Endothelial cell of umbilical vein (primary cell): Measurements from ENCODE around the gene ANKS1B. TPM values are rescaled to one million over a fixed set of nuclear protein-coding genes. Genes with fewer than 3 reads are reported as not detected.

Source experiments
- BruUV-seq: library from RNA; stranded (reverse); fragments of 400-500 nt; replicated peaks from 2 replicates; lab custom pipeline; 2021; lab: Mats Ljungman, UMichigan
- CTCF ChIA-PET: fragments of 300-600, 350-600 bp; sonication (Branson Sonifier 250); formaldehyde crosslinking; loops from one replicate; lab custom pipeline; 2021; ENCODE audit warnings: antibody characterized with exemption, inconsistent platforms; lab: Charles Lee
- POLR2A ChIA-PET: fragments of 300-600, 350-600 bp; sonication (Branson Sonifier 250); formaldehyde crosslinking; loops from one replicate; lab custom pipeline; 2021; ENCODE audit warnings: antibody characterized with exemption, inconsistent platforms; lab: Charles Lee
- DNase-seq: peaks from one replicate; pipeline ENCODE4 v3.0.0-alpha.2; 2011; ENCODE audit warnings: low read depth, low spot score
- FAIRE-seq: peaks from 2 replicates; lab custom pipeline; 2011; peaks lifted over from hg19 to GRCh38; lab: Jason Lieb, UNC
- H2AFZ ChIP-seq: 2 replicates; pipeline ENCODE4 v1.6.0; 2012; ENCODE audit warnings: low read depth, low read length, control low read depth, inconsistent platforms
- H3K27ac ChIP-seq: 2 replicates; pipeline ENCODE4 v1.5.1; 2011; ENCODE audit warnings: low read depth, mild to moderate bottlenecking, control low read depth, low read length, moderate library complexity; ENCODE audit not compliant: insufficient read depth
- H3K27me3 ChIP-seq, 2 experiments: 2 replicates each; pipeline versions ENCODE4 v1.6.0 to v1.6.1; 2011; ENCODE audit warnings: low read length in 2 of 2, mixed read lengths in 1 of 2; ENCODE audit not compliant: control insufficient read depth in 2 of 2, insufficient read depth in 2 of 2
- H3K36me3 ChIP-seq, 2 experiments: 2 replicates in 1 of 2; 3 replicates in 1 of 2; pipeline ENCODE4 v1.5.1; 2011; ENCODE audit warnings: low read length in 2 of 2, mild to moderate bottlenecking in 1 of 2, moderate library complexity in 1 of 2; ENCODE audit not compliant: control insufficient read depth in 2 of 2, insufficient read depth in 2 of 2; ENCODE audit errors: extremely low read depth in 1 of 2
- H3K4me1 ChIP-seq: 3 replicates; pipeline ENCODE4 v1.5.1; 2011; ENCODE audit warnings: mild to moderate bottlenecking, low read length; ENCODE audit not compliant: control insufficient read depth, insufficient read depth; ENCODE audit errors: extremely low read depth
- H3K4me2 ChIP-seq: 2 replicates; pipeline ENCODE4 v1.6.1; 2011; ENCODE audit warnings: low read length, control low read depth, mixed read lengths; ENCODE audit not compliant: insufficient read depth
- H3K4me3 ChIP-seq, 3 experiments: fragments of 200-600 bp in 1 of 3; sonication (generic), shearing (Covaris generic) in 1 of 3; replicated peaks in 1 of 3; 2 replicates each; pipeline ENCODE4 v1.5.1; 2011 to 2016; ENCODE audit warnings: control low read depth in 3 of 3, low read length in 3 of 3, mild to moderate bottlenecking in 2 of 3, inconsistent platforms in 1 of 3, low read depth in 1 of 3, moderate library complexity in 1 of 3; ENCODE audit not compliant: insufficient read depth in 1 of 3
- H3K79me2 ChIP-seq: 2 replicates; pipeline ENCODE4 v1.6.0; 2012; ENCODE audit warnings: low read length, inconsistent platforms; ENCODE audit not compliant: control insufficient read depth, insufficient read depth
- H3K9ac ChIP-seq: replicated peaks from 2 replicates; pipeline ENCODE3; 2011; ENCODE audit warnings: low read length, control low read depth; ENCODE audit not compliant: insufficient read depth; ENCODE audit errors: extremely low read depth
- H3K9me1 ChIP-seq: replicated peaks from 3 replicates; pipeline ENCODE4 v1.6.0; 2011; ENCODE audit warnings: mild to moderate bottlenecking, low read length; ENCODE audit not compliant: control insufficient read depth, insufficient read depth; ENCODE audit errors: extremely low read depth
- H3K9me3 ChIP-seq: replicated peaks from 2 replicates; pipeline ENCODE4 v1.5.1; 2012; ENCODE audit warnings: low read length, inconsistent platforms; ENCODE audit not compliant: control insufficient read depth, insufficient read depth
- H4K20me1 ChIP-seq: replicated peaks from 2 replicates; pipeline ENCODE3; 2011; ENCODE audit warnings: mild to moderate bottlenecking, low read length; ENCODE audit not compliant: control insufficient read depth, insufficient read depth; ENCODE audit errors: extremely low read depth
- EZH2 ChIP-seq: IDR thresholded peaks from 2 replicates; pipeline ENCODE4 v1.6.1; 2012; ENCODE audit warnings: borderline replicate concordance, low read depth, mild to moderate bottlenecking, moderate library complexity, low read length, inconsistent platforms; ENCODE audit not compliant: severe bottlenecking
- FOS ChIP-seq: IDR thresholded peaks from 2 replicates; pipeline ENCODE4 v1.6.1; 2011; ENCODE audit warnings: mild to moderate bottlenecking, low read length, moderate library complexity, borderline replicate concordance; ENCODE audit not compliant: insufficient read depth
- GATA2 ChIP-seq: IDR thresholded peaks from 2 replicates; pipeline ENCODE4 v1.7.0; 2011; ENCODE audit warnings: low read depth, mild to moderate bottlenecking, moderate library complexity, mixed read lengths, low read length; ENCODE audit not compliant: insufficient read length, insufficient read depth
- JUN ChIP-seq: IDR thresholded peaks from 2 replicates; pipeline ENCODE4 v1.6.1; 2011; ENCODE audit warnings: borderline replicate concordance, low read depth; ENCODE audit not compliant: insufficient read length, insufficient read depth
- MYC ChIP-seq: IDR thresholded peaks from one replicate; pipeline ENCODE4 v1.6.1; 2011; ENCODE audit warnings: mild to moderate bottlenecking, low read depth, low read length
- POLR2A ChIP-seq: IDR thresholded peaks from 2 replicates; pipeline ENCODE4 v1.6.1; 2012; ENCODE audit warnings: low read depth, mild to moderate bottlenecking, control low read depth, low read length
- POLR2AphosphoS5 ChIP-seq: IDR thresholded peaks from 2 replicates; pipeline ENCODE4 v1.6.1; 2012; ENCODE audit warnings: low read depth, mild to moderate bottlenecking, control low read depth, low read length, moderate library complexity; ENCODE audit not compliant: insufficient read depth
- dilution Hi-C: fragments of 300-500 bp; cut with MboI; formaldehyde crosslinking; loops from one replicate; pipeline ENCODE4 v1.15.0; 2019; ENCODE audit warnings: low sequenced_read_pairs; ENCODE audit not compliant: extremely low pct_ligation_motif_present
- intact Hi-C: fragments of 100-400 bp; cut with micrococcal nuclease; formaldehyde crosslinking; loops from one replicate; pipeline ENCODE4 v1.10.0; 2022
- polyA plus RNA-seq, 4 experiments: library from polyadenylated mRNA; depleted of rRNA in 3 of 4; stranded (reverse) in 3 of 4; unstranded in 1 of 4; fragments of >200 nt; gene quantifications; 2 replicates each; pipeline versions ENCODE4 v1.2.1 to v1.2.3, GENCODE V29; 2011 to 2012; ENCODE audit warnings: missing spikeins in 1 of 4
- total RNA-seq: library from RNA; stranded (reverse); gene quantifications from 2 replicates; pipeline ENCODE4 v1.2.3, GENCODE V29; 2021
- TF ChIP-seq, protein P1 (sequence below): IDR thresholded peaks from 2 replicates; pipeline ENCODE4 v1.6.1; 2011; ENCODE audit not compliant: insufficient read depth, insufficient read length
- TF ChIP-seq, protein P2 (sequence below), 2 donors: IDR thresholded peaks; 1 replicate in 1 of 2; 2 replicates in 1 of 2; pipeline ENCODE4 v1.5.1; 2011; ENCODE audit warnings: low read length in 2 of 2, mild to moderate bottlenecking in 2 of 2, moderate library complexity in 2 of 2, control low read depth in 1 of 2, inconsistent platforms in 1 of 2, low read depth in 1 of 2; ENCODE audit not compliant: insufficient read depth in 1 of 2; ENCODE audit errors: extremely low read depth in 1 of 2

The ANKS1B gene
- total and polyA plus RNA-seq, 2 donors (not counting 3 experiments of a cell fraction or from before 2014, with no cell fraction given), result 0.15 to 0.38 TPM

DNA sequence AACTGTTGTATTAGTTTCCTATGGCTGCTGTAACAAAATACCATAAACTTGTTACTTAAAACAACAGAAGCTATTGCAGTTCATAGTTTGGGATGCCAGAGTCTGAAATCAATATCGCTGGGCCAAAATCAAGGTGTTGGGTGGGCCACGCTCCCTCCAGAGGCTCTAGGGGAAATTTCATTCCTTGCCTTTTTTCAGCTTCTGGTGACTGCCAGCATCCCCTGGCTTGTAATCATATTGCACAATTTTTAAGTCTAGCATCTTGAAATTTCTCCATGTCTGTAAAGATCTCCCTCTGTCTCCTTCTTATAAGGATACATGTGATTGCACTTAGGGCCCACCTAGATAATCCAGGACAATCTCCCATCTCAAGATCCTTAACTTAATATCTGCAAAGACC, 386.0 kb downstream of the ANKS1B start:
- BruUV-seq, result no TSS peak
- TF ChIP-seq EZH2 (no peak), FOS (no peak), POLR2AphosphoS5 (no peak), POLR2A (no peak), JUN (no peak), GATA2 (no peak), MYC (no peak)
- TF ChIP-seq, protein P1, sequence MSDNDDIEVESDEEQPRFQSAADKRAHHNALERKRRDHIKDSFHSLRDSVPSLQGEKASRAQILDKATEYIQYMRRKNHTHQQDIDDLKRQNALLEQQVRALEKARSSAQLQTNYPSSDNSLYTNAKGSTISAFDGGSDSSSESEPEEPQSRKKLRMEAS, result no peak
- TF ChIP-seq, protein P2, sequence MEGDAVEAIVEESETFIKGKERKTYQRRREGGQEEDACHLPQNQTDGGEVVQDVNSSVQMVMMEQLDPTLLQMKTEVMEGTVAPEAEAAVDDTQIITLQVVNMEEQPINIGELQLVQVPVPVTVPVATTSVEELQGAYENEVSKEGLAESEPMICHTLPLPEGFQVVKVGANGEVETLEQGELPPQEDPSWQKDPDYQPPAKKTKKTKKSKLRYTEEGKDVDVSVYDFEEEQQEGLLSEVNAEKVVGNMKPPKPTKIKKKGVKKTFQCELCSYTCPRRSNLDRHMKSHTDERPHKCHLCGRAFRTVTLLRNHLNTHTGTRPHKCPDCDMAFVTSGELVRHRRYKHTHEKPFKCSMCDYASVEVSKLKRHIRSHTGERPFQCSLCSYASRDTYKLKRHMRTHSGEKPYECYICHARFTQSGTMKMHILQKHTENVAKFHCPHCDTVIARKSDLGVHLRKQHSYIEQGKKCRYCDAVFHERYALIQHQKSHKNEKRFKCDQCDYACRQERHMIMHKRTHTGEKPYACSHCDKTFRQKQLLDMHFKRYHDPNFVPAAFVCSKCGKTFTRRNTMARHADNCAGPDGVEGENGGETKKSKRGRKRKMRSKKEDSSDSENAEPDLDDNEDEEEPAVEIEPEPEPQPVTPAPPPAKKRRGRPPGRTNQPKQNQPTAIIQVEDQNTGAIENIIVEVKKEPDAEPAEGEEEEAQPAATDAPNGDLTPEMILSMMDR (IDR thresholded peaks at IDR 0.05; ENCODE audit: extremely low read depth in 1 of 2, insufficient read depth in 1 of 2, low read depth in 1 of 2, low read length in 2 of 2), result no peak
- H3K9me1 ChIP-seq, result no peaks in the 10 kb centered on the region
- H3K79me2 ChIP-seq, result no peaks in the 10 kb centered on the region
- no peaks in the 10 kb centered on the region for H3K4me1 ChIP-seq
- POLR2A ChIA-PET, result no interaction called here
- H3K4me2 ChIP-seq, result no peak overlapping the region
- no peak overlapping the region for H2AFZ ChIP-seq
- intact Hi-C loops, result loop anchor here (10.0 kb wide), 1 partner anchor 124 kb away; no protein-coding TSS in a partner anchor
- dilution Hi-C loops, result no loop called here
- CTCF ChIA-PET, result no interaction called here
- no peaks in the 10 kb centered on the region for H3K36me3 ChIP-seq
- no peak for FAIRE-seq
- H3K27ac ChIP-seq, result no peak overlapping the region
- H3K4me3 ChIP-seq, result no peak overlapping the region
- H3K9me3 ChIP-seq, result peaks cover 2% of the 10 kb centered on the region
- H3K27me3 ChIP-seq, result no peaks in the 10 kb centered on the region
- no peak overlapping the region for H3K9ac ChIP-seq
- no peaks in the 10 kb centered on the region for H4K20me1 ChIP-seq
- no peak for DNase-seq
